ENCODE measurements around the gene CD24.
"Not testable (repeated sequence)": the region's sequence is repeated elsewhere in the genome, so short reads cannot be mapped to it uniquely, and the experiment has no call there.

The CD24 gene

GRCh38 chr6:106970769-106971168 lies 3.8 kb downstream of the CD24 start:
- DNase-seq; H3K14ac ChIP-seq (ENCODE audit: low read length in 2 of 2); H3K36me3 ChIP-seq (ENCODE audit: control insufficient read depth in 1 of 2, insufficient read depth in 2 of 2, low read depth in 1 of 2, low read length in 2 of 2); H2BK15ac ChIP-seq (ENCODE audit: low read depth, poor library complexity, severe bottlenecking); H3K4me2 ChIP-seq (ENCODE audit: low read length, poor library complexity, severe bottlenecking); H2BK120ac ChIP-seq (ENCODE audit: low read depth, low read length); H3K4ac ChIP-seq (ENCODE audit: low read depth in 1 of 2, low read length in 2 of 2); H3K4me3 ChIP-seq (ENCODE audit: insufficient read depth in 1 of 2, low read depth in 1 of 2, low read length in 2 of 2); H2AK5ac ChIP-seq (ENCODE audit: low read length, severe bottlenecking); H3K23ac ChIP-seq (ENCODE audit: low read length in 2 of 2); H3K9me3 ChIP-seq (ENCODE audit: control insufficient read depth, low read length); H4K8ac ChIP-seq (ENCODE audit: low read length); H3K9ac ChIP-seq (ENCODE audit: low read length); H2BK12ac ChIP-seq (ENCODE audit: low read length in 2 of 2); H2BK5ac ChIP-seq (ENCODE audit: low read depth, low read length, poor library complexity, severe bottlenecking); H4K91ac ChIP-seq (ENCODE audit: low read length); H3K27ac ChIP-seq (ENCODE audit: low read length, poor library complexity, severe bottlenecking); H3K18ac ChIP-seq (ENCODE audit: low read depth in 1 of 2, low read length in 2 of 2); H2AFZ ChIP-seq (ENCODE audit: low read depth, low read length): not testable (repeated sequence)
- peaks cover 26 to 48% of the 10 kb centered on the region in 2 experiments for H3K27me3 ChIP-seq (ENCODE audit: control insufficient read depth in 1 of 2, insufficient read depth in 1 of 2, low read length in 2 of 2)
- 100% methylated on average over 3 of the region's 6 CpGs for WGBS
- peaks cover 10% of the 10 kb centered on the region for H3K79me1 ChIP-seq (replicated peaks; ENCODE audit: low read length, poor library complexity, severe bottlenecking)
- H3K4me1 ChIP-seq (ENCODE audit: control insufficient read depth, insufficient read depth, low read depth, low read length), result peaks cover 19% of the 10 kb centered on the region

GRCh38 chr6:106967936-106968555 lies 6.5 kb downstream of the CD24 start:
- WGBS, result 82% methylated on average over 8 of the region's 9 CpGs
- H3K23ac ChIP-seq (ENCODE audit: low read length in 2 of 2), result no peak overlapping the region
- H3K14ac ChIP-seq (ENCODE audit: low read length in 2 of 2), result no peak overlapping the region
- H3K27me3 ChIP-seq (ENCODE audit: control insufficient read depth in 1 of 2, insufficient read depth in 1 of 2, low read length in 2 of 2), result peaks cover 14 to 31% of the 10 kb centered on the region in 2 experiments
- no peak overlapping the region for H4K91ac ChIP-seq (ENCODE audit: low read length)
- H3K4me1 ChIP-seq (ENCODE audit: control insufficient read depth, insufficient read depth, low read depth, low read length), result peaks cover 3% of the 10 kb centered on the region
- H3K9ac ChIP-seq (ENCODE audit: low read length), result no peak overlapping the region
- no peak overlapping the region for H2BK120ac ChIP-seq (ENCODE audit: low read depth, low read length)
- H3K27ac ChIP-seq (ENCODE audit: low read length, poor library complexity, severe bottlenecking), result no peak overlapping the region
- H2AK5ac ChIP-seq (ENCODE audit: low read length, severe bottlenecking), result no peak overlapping the region
- no peak overlapping the region for H3K4me3 ChIP-seq (ENCODE audit: insufficient read depth in 1 of 2, low read depth in 1 of 2, low read length in 2 of 2)
- H4K8ac ChIP-seq (ENCODE audit: low read length), result no peak overlapping the region
- H3K9me3 ChIP-seq (ENCODE audit: control insufficient read depth, low read length), result no peaks in the 10 kb centered on the region
- no peak overlapping the region for H2AFZ ChIP-seq (ENCODE audit: low read depth, low read length)
- H2BK15ac ChIP-seq (ENCODE audit: low read depth, poor library complexity, severe bottlenecking), result no peak overlapping the region
- H3K79me1 ChIP-seq (replicated peaks; ENCODE audit: low read length, poor library complexity, severe bottlenecking), result no peaks in the 10 kb centered on the region
- no peak overlapping the region for H3K18ac ChIP-seq (ENCODE audit: low read depth in 1 of 2, low read length in 2 of 2)
- H3K4ac ChIP-seq (ENCODE audit: low read depth in 1 of 2, low read length in 2 of 2), result no peak overlapping the region
- H3K4me2 ChIP-seq (ENCODE audit: low read length, poor library complexity, severe bottlenecking), result no peak overlapping the region
- H2BK5ac ChIP-seq (ENCODE audit: low read depth, low read length, poor library complexity, severe bottlenecking), result no peak overlapping the region
- no peaks in the 10 kb centered on the region for H3K36me3 ChIP-seq (ENCODE audit: control insufficient read depth in 1 of 2, insufficient read depth in 2 of 2, low read depth in 1 of 2, low read length in 2 of 2)
- H2BK12ac ChIP-seq (ENCODE audit: low read length in 2 of 2), result no peak overlapping the region
- DNase-seq, result no peak

- Histone ChIP-seq H3K9me3 (ENCODE audit: control insufficient read depth, low read length) (no peaks in the 10 kb centered on the region), H3K23ac (ENCODE audit: low read length in 2 of 2) (no peak overlapping the region), H2AK5ac (ENCODE audit: low read length, severe bottlenecking) (no peak overlapping the region), H3K9ac (ENCODE audit: low read length) (no peak overlapping the region), H3K36me3 (ENCODE audit: control insufficient read depth in 1 of 2, insufficient read depth in 2 of 2, low read depth in 1 of 2, low read length in 2 of 2) (no peaks in the 10 kb centered on the region), H3K79me1 (replicated peaks; ENCODE audit: low read length, poor library complexity, severe bottlenecking) (no peaks in the 10 kb centered on the region), H3K18ac (ENCODE audit: low read depth in 1 of 2, low read length in 2 of 2) (no peak overlapping the region), H3K4me2 (ENCODE audit: low read length, poor library complexity, severe bottlenecking) (no peak overlapping the region), H3K27ac (ENCODE audit: low read length, poor library complexity, severe bottlenecking) (no peak overlapping the region), H3K4ac (ENCODE audit: low read depth in 1 of 2, low read length in 2 of 2) (no peak overlapping the region), H4K8ac (ENCODE audit: low read length) (no peak overlapping the region), H2AFZ (ENCODE audit: low read depth, low read length) (no peak overlapping the region), H2BK120ac (ENCODE audit: low read depth, low read length) (no peak overlapping the region), H3K4me3 (ENCODE audit: insufficient read depth in 1 of 2, low read depth in 1 of 2, low read length in 2 of 2) (no peak overlapping the region), H4K91ac (ENCODE audit: low read length) (no peak overlapping the region), H3K14ac (ENCODE audit: low read length in 2 of 2) (no peak overlapping the region), H2BK5ac (ENCODE audit: low read depth, low read length, poor library complexity, severe bottlenecking) (no peak overlapping the region), H3K4me1 (ENCODE audit: control insufficient read depth, insufficient read depth, low read depth, low read length) (no peaks in the 10 kb centered on the region), H3K27me3 (ENCODE audit: control insufficient read depth in 1 of 2, insufficient read depth in 1 of 2, low read length in 2 of 2) (peaks cover 6 to 22% of the 10 kb centered on the region in 2 experiments), H2BK15ac (ENCODE audit: low read depth, poor library complexity, severe bottlenecking) (no peak overlapping the region), H2BK12ac (ENCODE audit: low read length in 2 of 2) (no peak overlapping the region)
- DNase-seq, result no peak
- 86% methylated on average over 9 of the region's 9 CpGs for WGBS
Measured at GRCh38 chr6:106966671-106967640, 7.6 kb downstream of the CD24 start.

DNA sequence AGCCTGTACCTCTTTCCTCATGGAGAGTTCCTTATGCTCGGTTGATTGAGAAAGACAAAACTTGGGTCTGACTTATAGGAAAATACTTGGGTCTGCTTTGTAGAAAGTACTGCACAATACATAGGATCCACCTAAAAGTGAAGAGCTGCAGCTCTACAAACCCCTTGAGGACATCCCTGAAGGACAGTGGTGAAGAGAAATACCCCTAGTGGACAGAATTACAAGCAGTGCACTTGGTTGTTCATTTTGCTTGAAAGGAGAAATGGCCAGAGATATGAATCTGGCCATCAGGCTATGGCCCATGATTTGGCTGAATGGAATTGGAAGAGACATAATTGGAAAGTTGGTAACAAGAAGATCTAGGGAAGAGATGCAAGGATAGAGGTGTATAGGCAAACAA lies 8.3 kb downstream of the CD24 start:
- Histone ChIP-seq H3K4me3 (ENCODE audit: insufficient read depth in 1 of 2, low read depth in 1 of 2, low read length in 2 of 2) (no peak overlapping the region), H3K36me3 (ENCODE audit: control insufficient read depth in 1 of 2, insufficient read depth in 2 of 2, low read depth in 1 of 2, low read length in 2 of 2) (no peaks in the 10 kb centered on the region), H3K9me3 (ENCODE audit: control insufficient read depth, low read length) (no peaks in the 10 kb centered on the region), H2AK5ac (ENCODE audit: low read length, severe bottlenecking) (no peak overlapping the region), H2BK5ac (ENCODE audit: low read depth, low read length, poor library complexity, severe bottlenecking) (no peak overlapping the region), H2BK120ac (ENCODE audit: low read depth, low read length) (no peak overlapping the region), H2AFZ (ENCODE audit: low read depth, low read length) (no peak overlapping the region), H3K23ac (ENCODE audit: low read length in 2 of 2) (no peak overlapping the region), H3K4me2 (ENCODE audit: low read length, poor library complexity, severe bottlenecking) (no peak overlapping the region), H4K8ac (ENCODE audit: low read length) (no peak overlapping the region), H3K27ac (ENCODE audit: low read length, poor library complexity, severe bottlenecking) (no peak overlapping the region), H3K14ac (ENCODE audit: low read length in 2 of 2) (no peak overlapping the region), H3K18ac (ENCODE audit: low read depth in 1 of 2, low read length in 2 of 2) (no peak overlapping the region), H3K4ac (ENCODE audit: low read depth in 1 of 2, low read length in 2 of 2) (no peak overlapping the region), H3K9ac (ENCODE audit: low read length) (no peak overlapping the region), H3K4me1 (ENCODE audit: control insufficient read depth, insufficient read depth, low read depth, low read length) (no peaks in the 10 kb centered on the region), H3K27me3 (ENCODE audit: control insufficient read depth in 1 of 2, insufficient read depth in 1 of 2, low read length in 2 of 2) (peaks cover 7 to 24% of the 10 kb centered on the region in 2 experiments), H4K91ac (ENCODE audit: low read length) (no peak overlapping the region), H2BK15ac (ENCODE audit: low read depth, poor library complexity, severe bottlenecking) (no peak overlapping the region), H3K79me1 (replicated peaks; ENCODE audit: low read length, poor library complexity, severe bottlenecking) (no peaks in the 10 kb centered on the region), H2BK12ac (ENCODE audit: low read length in 2 of 2) (no peak overlapping the region)
- no CpG with 5 or more reads among the region's 1 CpG for WGBS
- DNase-seq, result no peak
